ENCODE results near the gene CDK5R2.

Gene CDK5R2

GRCh38 chr2:219002395-219003266 is 43.2 kb downstream of the CDK5R2 start:
- no peak for DNase-seq (ENCODE audit: low spot score)

GRCh38 chr2:219003267-219003634 is 43.8 kb downstream of the CDK5R2 start:
- DNase-seq (ENCODE audit: low spot score): no peak

- no peak for DNase-seq (ENCODE audit: low spot score)
Observed at GRCh38 chr2:219003979-219004378, 44.5 kb downstream of the CDK5R2 start.

GRCh38 chr2:219009294-219009693 is 49.8 kb downstream of the CDK5R2 start:
- no peak for DNase-seq (ENCODE audit: low spot score)

- no peak for DNase-seq (ENCODE audit: low spot score)
Observed at GRCh38 chr2:219010162-219010756, 50.8 kb downstream of the CDK5R2 start.

- no peak for DNase-seq (ENCODE audit: low spot score)
Observed at GRCh38 chr2:219010873-219011272, 51.4 kb downstream of the CDK5R2 start.

Measured in putamen (tissue), 1 donor.